Measurements from ENCODE around the gene KIF1A.

Gene KIF1A

GRCh38 chr2:240727439-240727838, 92.6 kb downstream of the KIF1A start:
- H3K4me2 ChIP-seq (ENCODE audit: low read depth, low read length), result no peak overlapping the region
- H3K27ac ChIP-seq (ENCODE audit: low read length), result no peak overlapping the region
- no peaks in the 10 kb centered on the region for H3F3A ChIP-seq (ENCODE audit: insufficient read depth, low read length)
- no peaks in the 10 kb centered on the region for H4K20me1 ChIP-seq (ENCODE audit: insufficient read depth, low read length)
- no peaks in the 10 kb centered on the region for H3K9me2 ChIP-seq (replicated peaks; ENCODE audit: insufficient read depth, low read length)
- DNase-seq, result no peak
- H3K9me3 ChIP-seq (replicated peaks; ENCODE audit: insufficient read depth, low read length), result no peaks in the 10 kb centered on the region
- no peak for TF ChIP-seq CTCF (IDR thresholded peaks at IDR 0.05; ENCODE audit: low read length)
- no peak for TF ChIP-seq EZH2phosphoT487 (IDR thresholded peaks at IDR 0.05; ENCODE audit: low read length)
- no peak for TF ChIP-seq EZH2 (optimal IDR thresholded peaks at IDR 0.05; ENCODE audit: low read depth, low read length)
- no peaks in the 10 kb centered on the region for H3K79me2 ChIP-seq (ENCODE audit: low read length)
- no peak overlapping the region for H3K4me3 ChIP-seq (ENCODE audit: low read length)
- H3K27me3 ChIP-seq (replicated peaks; ENCODE audit: insufficient read depth, low read length), result peaks cover 70% of the 10 kb centered on the region
- no peak overlapping the region for H2AFZ ChIP-seq (ENCODE audit: low read length)
- no peak overlapping the region for H3K9ac ChIP-seq (ENCODE audit: low read length)
- H3K36me3 ChIP-seq (replicated peaks; ENCODE audit: insufficient read depth, low read length), result no peaks in the 10 kb centered on the region
- no peaks in the 10 kb centered on the region for H3K4me1 ChIP-seq (ENCODE audit: low read length)

- Histone ChIP-seq H3K79me2 (ENCODE audit: low read length) (no peaks in the 10 kb centered on the region), H3K4me2 (ENCODE audit: low read depth, low read length) (no peak overlapping the region), H4K20me1 (ENCODE audit: insufficient read depth, low read length) (no peaks in the 10 kb centered on the region), H3K9ac (ENCODE audit: low read length) (no peak overlapping the region), H3K27ac (ENCODE audit: low read length) (no peak overlapping the region), H3F3A (ENCODE audit: insufficient read depth, low read length) (no peaks in the 10 kb centered on the region), H3K4me3 (ENCODE audit: low read length) (no peak overlapping the region), H3K9me2 (replicated peaks; ENCODE audit: insufficient read depth, low read length) (no peaks in the 10 kb centered on the region), H3K36me3 (replicated peaks; ENCODE audit: insufficient read depth, low read length) (no peaks in the 10 kb centered on the region), H3K27me3 (replicated peaks; ENCODE audit: insufficient read depth, low read length) (peaks cover 76% of the 10 kb centered on the region), H3K9me3 (replicated peaks; ENCODE audit: insufficient read depth, low read length) (no peaks in the 10 kb centered on the region), H2AFZ (ENCODE audit: low read length) (no peak overlapping the region), H3K4me1 (ENCODE audit: low read length) (no peaks in the 10 kb centered on the region)
- TF ChIP-seq EZH2 (optimal IDR thresholded peaks at IDR 0.05; ENCODE audit: low read depth, low read length) (no peak), EZH2phosphoT487 (IDR thresholded peaks at IDR 0.05; ENCODE audit: low read length) (no peak), CTCF (IDR thresholded peaks at IDR 0.05; ENCODE audit: low read length) (no peak)
- DNase-seq, result no peak
Observed at GRCh38 chr2:240726876-240727275, 93.1 kb downstream of the KIF1A start.

GRCh38 chr2:240725671-240726070, 94.3 kb downstream of the KIF1A start:
- H3K9me2 ChIP-seq (replicated peaks; ENCODE audit: insufficient read depth, low read length), result no peaks in the 10 kb centered on the region
- H3K4me2 ChIP-seq (ENCODE audit: low read depth, low read length), result no peak overlapping the region
- H4K20me1 ChIP-seq (ENCODE audit: insufficient read depth, low read length), result no peaks in the 10 kb centered on the region
- TF ChIP-seq EZH2 (optimal IDR thresholded peaks at IDR 0.05; ENCODE audit: low read depth, low read length) (no peak), CTCF (IDR thresholded peaks at IDR 0.05; ENCODE audit: low read length) (no peak), EZH2phosphoT487 (IDR thresholded peaks at IDR 0.05; ENCODE audit: low read length) (no peak)
- no peak overlapping the region for H3K4me3 ChIP-seq (ENCODE audit: low read length)
- peaks cover 72% of the 10 kb centered on the region for H3K27me3 ChIP-seq (replicated peaks; ENCODE audit: insufficient read depth, low read length)
- H3K79me2 ChIP-seq (ENCODE audit: low read length), result no peaks in the 10 kb centered on the region
- H3K36me3 ChIP-seq (replicated peaks; ENCODE audit: insufficient read depth, low read length), result no peaks in the 10 kb centered on the region
- H2AFZ ChIP-seq (ENCODE audit: low read length), result no peak overlapping the region
- DNase-seq, result no peak
- no peaks in the 10 kb centered on the region for H3K4me1 ChIP-seq (ENCODE audit: low read length)
- no peaks in the 10 kb centered on the region for H3F3A ChIP-seq (ENCODE audit: insufficient read depth, low read length)
- no peaks in the 10 kb centered on the region for H3K9me3 ChIP-seq (replicated peaks; ENCODE audit: insufficient read depth, low read length)
- no peak overlapping the region for H3K27ac ChIP-seq (ENCODE audit: low read length)
- no peak overlapping the region for H3K9ac ChIP-seq (ENCODE audit: low read length)

Measured in MM.1S (cell line).